IMR-90 (cell line): ENCODE data around the gene CUBN. TPM values are rescaled to one million over a fixed set of nuclear protein-coding genes. Genes with fewer than 3 reads are reported as not detected.

Source experiments
- ATAC-seq: fragments of 200-7000 bp; cut with Tn5 transposase; 2 replicates; pipeline ENCODE4 v1.9.1; 2020; ENCODE audit warnings: low read depth, mild to moderate bottlenecking, moderate library complexity
- BruUV-seq: library from RNA; stranded (reverse); fragments of 400-500 nt; replicated peaks from 2 replicates; lab custom pipeline; 2021; lab: Mats Ljungman, UMichigan
- CTCF ChIA-PET: fragments of 300-600 bp; formaldehyde crosslinking; extraction: SDS; loops from one replicate; lab custom pipeline; 2021; ENCODE audit warnings: antibody characterized with exemption; lab: Yijun Ruan, JAX
- POLR2A ChIA-PET: fragments of 300-600 bp; sonication (Branson Sonifier 250); formaldehyde crosslinking; loops from one replicate; lab custom pipeline; 2022; ENCODE audit warnings: antibody characterized with exemption; ENCODE audit not compliant: unreplicated experiment; lab: Charles Lee
- DNase-seq: peaks from one replicate; pipeline ENCODE4 v3.0.0; 2013
- H2AFZ ChIP-seq: replicated peaks from 2 replicates; pipeline ENCODE3; 2013; ENCODE audit warnings: low read length, mild to moderate bottlenecking; ENCODE audit not compliant: poor library complexity
- H2AK5ac ChIP-seq: 2 replicates; pipeline ENCODE4 v1.6.1; 2013; ENCODE audit warnings: low read depth, low read length, inconsistent platforms
- H2AK9ac ChIP-seq: replicated peaks from 2 replicates; pipeline ENCODE3; 2013; ENCODE audit warnings: mild to moderate bottlenecking, low read depth, low read length, moderate library complexity; ENCODE audit not compliant: poor library complexity
- H2BK120ac ChIP-seq: 2 replicates; pipeline ENCODE4 v1.6.1; 2013; ENCODE audit warnings: low read depth, low read length, inconsistent platforms
- H2BK15ac ChIP-seq: 3 replicates; pipeline ENCODE4 v1.6.1; 2013; ENCODE audit warnings: low read depth, low read length, inconsistent platforms
- H2BK20ac ChIP-seq: 2 replicates; pipeline ENCODE4 v1.6.1; 2013; ENCODE audit warnings: low read depth, mild to moderate bottlenecking, inconsistent platforms, low read length, moderate library complexity
- H2BK5ac ChIP-seq: 2 replicates; pipeline ENCODE4 v1.6.1; 2013; ENCODE audit warnings: mild to moderate bottlenecking, low read depth, low read length, inconsistent platforms; ENCODE audit not compliant: poor library complexity, severe bottlenecking
- H3K14ac ChIP-seq: replicated peaks from 2 replicates; pipeline ENCODE4 v1.6.1; 2013; ENCODE audit warnings: low read depth, low read length, inconsistent platforms
- H3K18ac ChIP-seq: 2 replicates; pipeline ENCODE4 v1.6.1; 2013; ENCODE audit warnings: low read depth, low read length, control low read depth
- H3K23ac ChIP-seq: 2 replicates; pipeline ENCODE4 v1.6.1; 2013; ENCODE audit warnings: low read depth, low read length, inconsistent platforms
- H3K27ac ChIP-seq: 2 replicates; pipeline ENCODE4 v1.5.1; 2013; ENCODE audit warnings: mild to moderate bottlenecking, control low read depth, low read length; ENCODE audit not compliant: insufficient read depth
- H3K27me3 ChIP-seq: 2 replicates; pipeline ENCODE4 v1.6.1; 2013; ENCODE audit warnings: low read length; ENCODE audit not compliant: control insufficient read depth, insufficient read depth
- H3K36me3 ChIP-seq: 2 replicates; pipeline ENCODE4 v1.6.1; 2013; ENCODE audit warnings: low read length, mixed read lengths; ENCODE audit not compliant: control insufficient read depth, insufficient read depth
- H3K4ac ChIP-seq: 2 replicates; pipeline ENCODE4 v1.6.1; 2013; ENCODE audit warnings: low read depth, low read length, inconsistent platforms
- H3K4me1 ChIP-seq: 2 replicates; pipeline ENCODE4 v1.6.1; 2013; ENCODE audit warnings: low read length, mixed read lengths; ENCODE audit not compliant: control insufficient read depth, insufficient read depth
- H3K4me2 ChIP-seq: 2 replicates; pipeline ENCODE4 v1.6.1; 2013; ENCODE audit warnings: low read depth, mild to moderate bottlenecking, control low read depth, low read length, moderate library complexity
- H3K4me3 ChIP-seq: 2 replicates; pipeline ENCODE4 v1.5.1; 2013; ENCODE audit warnings: low read depth, mild to moderate bottlenecking, control low read depth, low read length, moderate library complexity; ENCODE audit not compliant: insufficient read depth
- H3K56ac ChIP-seq: 2 replicates; pipeline ENCODE4 v1.6.1; 2013; ENCODE audit warnings: low read length, inconsistent platforms; ENCODE audit not compliant: insufficient read depth; ENCODE audit errors: extremely low read depth
- H3K79me1 ChIP-seq, 2 experiments: 2 replicates each; pipeline ENCODE4 v1.6.1; 2013; ENCODE audit warnings: low read length in 2 of 2, inconsistent platforms in 1 of 2, low read depth in 1 of 2
- H3K9ac ChIP-seq: 2 replicates; pipeline ENCODE4 v1.6.1; 2013; ENCODE audit warnings: low read depth, low read length, control low read depth
- H3K9me1 ChIP-seq: 2 replicates; pipeline ENCODE4 v1.6.1; 2013; ENCODE audit warnings: low read length, inconsistent platforms; ENCODE audit not compliant: insufficient read depth
- H3K9me3 ChIP-seq: 2 replicates; pipeline ENCODE4 v1.6.1; 2013; ENCODE audit warnings: low read length; ENCODE audit not compliant: control insufficient read depth, insufficient read depth
- H4K20me1 ChIP-seq: 2 replicates; pipeline ENCODE4 v1.6.1; 2013; ENCODE audit warnings: low read length, inconsistent platforms; ENCODE audit not compliant: insufficient read depth
- H4K5ac ChIP-seq: 2 replicates; pipeline ENCODE4 v1.6.1; 2013; ENCODE audit warnings: mild to moderate bottlenecking, low read depth, low read length, control low read depth
- H4K8ac ChIP-seq, 2 experiments: 2 replicates each; pipeline ENCODE4 v1.6.1; 2013; ENCODE audit warnings: low read depth in 2 of 2, low read length in 2 of 2, control low read depth in 1 of 2, inconsistent platforms in 1 of 2
- H4K91ac ChIP-seq: 2 replicates; pipeline ENCODE4 v1.6.1; 2013; ENCODE audit warnings: low read depth, low read length, inconsistent platforms; ENCODE audit not compliant: insufficient read depth
- BHLHE40 ChIP-seq: fragments of 150-350 bp; IDR thresholded peaks from 2 replicates; pipeline ENCODE4 v1.6.1; 2016; ENCODE audit warnings: mild to moderate bottlenecking, low read depth, low read length
- FOS ChIP-seq: fragments of 150-350 bp; IDR thresholded peaks from 2 replicates; pipeline ENCODE4 v1.6.1; 2016; ENCODE audit warnings: low read depth, low read length
- MAZ ChIP-seq: IDR thresholded peaks from 2 replicates; pipeline ENCODE4 v1.6.1; 2012; ENCODE audit warnings: low read depth, mild to moderate bottlenecking, low read length, improper control_type of control experiment, moderate library complexity, borderline replicate concordance
- MXI1 ChIP-seq: IDR thresholded peaks from 2 replicates; pipeline ENCODE4 v1.6.1; 2012; ENCODE audit warnings: low read depth, mild to moderate bottlenecking, low read length, moderate library complexity, borderline replicate concordance
- NFE2L2 ChIP-seq: fragments of 150-350 bp; IDR thresholded peaks from 2 replicates; pipeline ENCODE4 v1.6.1; 2016; ENCODE audit warnings: low read depth, mild to moderate bottlenecking, low read length
- POLR2A ChIP-seq: IDR thresholded peaks from 2 replicates; pipeline ENCODE4 v1.6.1; 2012; ENCODE audit warnings: mild to moderate bottlenecking, low read depth, low read length
- RCOR1 ChIP-seq: IDR thresholded peaks from 2 replicates; pipeline ENCODE4 v1.6.1; 2012; ENCODE audit warnings: mild to moderate bottlenecking, low read length, improper control_type of control experiment; ENCODE audit not compliant: insufficient replicate concordance
- USF2 ChIP-seq: fragments of 150-350 bp; IDR thresholded peaks from 2 replicates; pipeline ENCODE4 v1.6.1; 2017; ENCODE audit warnings: mild to moderate bottlenecking, antibody characterized with exemption, low read length, low read depth
- WGBS, 2 experiments: methylation state at CpG; one replicate each; pipeline versions ENCODE4 v1.1.5 to v1.1.7; 2013; ENCODE audit warnings: missing lambda C conversion rate in 2 of 2; ENCODE audit not compliant: insufficient read length in 1 of 2; ENCODE audit errors: extremely low coverage in 2 of 2; 5-methylcytosine and 5-hydroxymethylcytosine counted together
- dilution Hi-C: fragments of 300-500 bp; cut with HindIII; formaldehyde crosslinking; loops from one replicate; pipeline ENCODE4 v1.14.3; 2018; ENCODE audit warnings: low sequenced_read_pairs; ENCODE audit not compliant: unreplicated experiment
- in situ Hi-C: fragments of 300-500 bp; cut with MboI; formaldehyde crosslinking; loops from 3 replicates; pipeline ENCODE4 v1.14.3; 2019; ENCODE audit warnings: low sequenced_read_pairs, inconsistent platforms, mixed read lengths
- intact Hi-C: fragments of 100-400 bp; cut with micrococcal nuclease; formaldehyde crosslinking; loops from 2 replicates; pipeline ENCODE4 v1.10.0; 2022
- polyA plus RNA-seq, 3 experiments: library from polyadenylated mRNA; depleted of rRNA; stranded (reverse); fragments of >200 nt; gene quantifications; 2 replicates each; pipeline ENCODE4 v1.2.3, GENCODE V29; 2012; ENCODE audit warnings: low replicate concordance in 1 of 3
- total RNA-seq: library from RNA; depleted of rRNA; stranded (reverse); fragments of >200 nt; gene quantifications from 2 replicates; pipeline ENCODE4 v1.2.3, GENCODE V29; 2012

CUBN gene
- total and polyA plus RNA-seq, 2 of the 4 experiments (the other 2 are of a cell fraction): 0.19 to 0.54 TPM

DNA sequence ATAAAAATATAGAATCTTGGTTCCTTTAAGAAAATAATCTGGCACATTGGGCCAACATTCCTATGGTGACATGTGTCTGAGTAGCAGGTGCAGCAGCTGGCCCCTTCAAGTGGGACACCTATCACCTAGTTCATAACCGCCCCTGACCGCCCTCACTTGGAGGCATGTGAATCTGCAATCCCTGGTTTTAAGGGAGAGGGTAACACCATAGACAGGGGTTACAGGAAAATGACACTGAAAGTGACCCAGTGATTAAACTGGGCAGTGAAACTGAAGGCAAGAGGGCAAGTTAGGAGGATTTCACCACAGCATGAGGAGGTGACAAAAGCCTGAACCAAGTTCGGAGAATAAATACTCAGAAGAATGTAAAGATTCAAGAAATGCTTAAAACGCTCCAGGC lies 313.4 kb downstream of the CUBN start:
- ChIA-PET CTCF (interaction anchor here (0.6 kb wide), 1 partner anchor 13 kb away, joined by 3 read pairs; no protein-coding TSS in a partner anchor), POLR2A (no interaction called here)
- Histone ChIP-seq H3K23ac (peak overlapping the region; percentile 80; the same call in 1 of the 2 replicates), H3K27me3 (no peaks in the 10 kb centered on the region), H4K91ac (no peak overlapping the region), H3K4me2 (peak overlapping the region; percentile 96), H2BK15ac (0 out of 3 replicates have a peak overlapping the region, but pooled peaks have one; percentile 11), H3K9me1 (peaks cover 13% of the 10 kb centered on the region), H3K36me3 (no peaks in the 10 kb centered on the region), H4K20me1 (peaks cover 16% of the 10 kb centered on the region; the same call in 1 of the 2 replicates), H2AFZ (no peak overlapping the region), H2BK5ac (peak overlapping the region; percentile 25), H2BK120ac (no peak overlapping the region), H3K4me3 (peak overlapping the region; percentile 65), H3K4ac (peak overlapping the region; percentile 29), H4K8ac (no peak overlapping the region), H3K14ac (peak overlapping the region; percentile 26), H2AK9ac (peak overlapping the region; percentile 74), H3K9me3 (no peaks in the 10 kb centered on the region), H3K27ac (peak overlapping the region; percentile 27; the same call in 1 of the 2 replicates), H3K4me1 (peaks cover 6% of the 10 kb centered on the region), H3K9ac (peak overlapping the region; percentile 84), H4K5ac (no peak overlapping the region), H3K56ac (no peak overlapping the region), H2BK20ac (no peak overlapping the region), H3K79me1 (peaks cover 12 to 45% of the 10 kb centered on the region in 2 experiments), H2AK5ac (peak overlapping the region; percentile 82), H3K18ac (no peak overlapping the region)
- TF ChIP-seq NFE2L2: no peak
- no peak for TF ChIP-seq MXI1
- no peak for TF ChIP-seq BHLHE40
- TF ChIP-seq USF2: no peak
- no peak for TF ChIP-seq POLR2A
- TF ChIP-seq RCOR1: no peak
- no peak for TF ChIP-seq MAZ
- no peak for TF ChIP-seq FOS
- no peak for ATAC-seq
- in situ Hi-C loops (no loop called here), dilution Hi-C loops (no loop called here), intact Hi-C loops (no loop called here)
- BruUV-seq: TSS peak; percentile 17
- no CpG with 5 or more reads among the region's 4 CpGs for WGBS, 2 experiments
- no peak for DNase-seq
